WI38 (cell line): ENCODE measurements around the gene SLC1A1.
"Not testable (repeated sequence)": the region's sequence is repeated elsewhere in the genome, so short reads cannot be mapped to it uniquely, and the experiment has no call there.

Experiments
- H3K4me3 ChIP-seq: 2 replicates; pipeline ENCODE4 v1.5.1; 2011; ENCODE audit warnings: low read depth, mild to moderate bottlenecking, control low read depth, low read length
- TF ChIP-seq, protein P1 (sequence below): IDR thresholded peaks from 2 replicates; pipeline ENCODE4 v1.5.1; 2012; ENCODE audit warnings: low read depth, mild to moderate bottlenecking, control low read depth, low read length

The SLC1A1 gene

DNA sequence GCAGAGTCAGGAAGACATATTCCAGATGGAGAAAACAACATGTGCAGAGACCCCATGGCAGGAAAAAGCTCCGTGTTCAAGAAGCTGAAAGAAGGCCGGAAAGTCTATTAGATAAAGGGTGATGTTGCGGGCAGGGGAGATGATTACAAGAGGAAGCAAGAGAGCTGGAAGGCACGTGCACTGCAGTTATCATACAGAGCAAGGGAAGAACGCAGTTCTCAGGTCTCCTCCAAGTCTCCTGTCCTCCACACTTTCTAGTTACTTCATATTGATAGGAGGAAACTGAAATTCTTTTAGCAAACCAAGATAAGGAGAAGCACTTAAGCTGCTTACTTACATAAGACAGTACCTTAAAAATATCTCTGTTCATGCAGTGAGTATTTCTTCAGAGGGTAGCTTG is 113.6 kb downstream of the SLC1A1 start:
- no peak overlapping the region for H3K4me3 ChIP-seq
- TF ChIP-seq, protein P1, sequence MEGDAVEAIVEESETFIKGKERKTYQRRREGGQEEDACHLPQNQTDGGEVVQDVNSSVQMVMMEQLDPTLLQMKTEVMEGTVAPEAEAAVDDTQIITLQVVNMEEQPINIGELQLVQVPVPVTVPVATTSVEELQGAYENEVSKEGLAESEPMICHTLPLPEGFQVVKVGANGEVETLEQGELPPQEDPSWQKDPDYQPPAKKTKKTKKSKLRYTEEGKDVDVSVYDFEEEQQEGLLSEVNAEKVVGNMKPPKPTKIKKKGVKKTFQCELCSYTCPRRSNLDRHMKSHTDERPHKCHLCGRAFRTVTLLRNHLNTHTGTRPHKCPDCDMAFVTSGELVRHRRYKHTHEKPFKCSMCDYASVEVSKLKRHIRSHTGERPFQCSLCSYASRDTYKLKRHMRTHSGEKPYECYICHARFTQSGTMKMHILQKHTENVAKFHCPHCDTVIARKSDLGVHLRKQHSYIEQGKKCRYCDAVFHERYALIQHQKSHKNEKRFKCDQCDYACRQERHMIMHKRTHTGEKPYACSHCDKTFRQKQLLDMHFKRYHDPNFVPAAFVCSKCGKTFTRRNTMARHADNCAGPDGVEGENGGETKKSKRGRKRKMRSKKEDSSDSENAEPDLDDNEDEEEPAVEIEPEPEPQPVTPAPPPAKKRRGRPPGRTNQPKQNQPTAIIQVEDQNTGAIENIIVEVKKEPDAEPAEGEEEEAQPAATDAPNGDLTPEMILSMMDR, result no peak

DNA sequence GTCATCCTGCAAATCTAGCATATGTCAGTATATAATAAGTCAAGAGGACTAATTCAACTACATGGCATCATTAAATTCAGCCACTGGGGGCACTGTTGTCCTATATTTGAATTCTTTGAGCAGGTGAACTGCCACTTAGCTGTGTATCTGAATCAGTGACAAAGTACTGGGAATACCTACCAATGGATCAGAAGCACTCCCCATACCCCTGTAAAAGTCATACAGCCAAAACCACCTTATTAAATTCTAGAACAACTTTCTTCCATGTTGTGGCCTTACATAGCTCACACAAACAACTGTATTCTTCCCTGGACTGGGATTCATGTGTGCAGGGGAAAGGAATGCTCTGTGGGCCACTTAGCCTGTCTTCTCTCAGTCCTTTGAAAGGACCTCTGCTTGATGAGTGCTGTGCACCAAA is 114.4 kb downstream of the SLC1A1 start:
- TF ChIP-seq, protein P1, result no peak
- H3K4me3 ChIP-seq, result no peak overlapping the region

DNA sequence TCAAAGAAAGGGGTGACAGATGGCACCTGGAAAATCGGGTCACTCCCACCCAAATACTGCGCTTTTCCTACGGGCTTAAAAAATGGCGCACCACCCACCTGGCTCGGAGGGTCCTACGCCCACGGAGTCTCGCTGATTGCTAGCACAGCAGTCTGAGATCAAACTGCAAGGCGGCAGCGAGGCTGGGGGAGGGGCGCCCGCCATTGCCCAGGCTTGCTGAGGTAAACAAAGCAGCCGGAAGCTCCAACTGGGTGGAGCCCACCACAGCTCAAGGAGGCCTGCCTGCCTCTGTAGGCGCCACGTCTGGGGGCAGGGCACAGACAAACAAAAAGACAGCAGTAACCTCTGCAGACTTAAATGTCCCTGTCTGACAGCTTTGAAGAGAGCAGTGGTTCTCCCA is 115.8 kb downstream of the SLC1A1 start:
- not testable (repeated sequence) for H3K4me3 ChIP-seq

DNA sequence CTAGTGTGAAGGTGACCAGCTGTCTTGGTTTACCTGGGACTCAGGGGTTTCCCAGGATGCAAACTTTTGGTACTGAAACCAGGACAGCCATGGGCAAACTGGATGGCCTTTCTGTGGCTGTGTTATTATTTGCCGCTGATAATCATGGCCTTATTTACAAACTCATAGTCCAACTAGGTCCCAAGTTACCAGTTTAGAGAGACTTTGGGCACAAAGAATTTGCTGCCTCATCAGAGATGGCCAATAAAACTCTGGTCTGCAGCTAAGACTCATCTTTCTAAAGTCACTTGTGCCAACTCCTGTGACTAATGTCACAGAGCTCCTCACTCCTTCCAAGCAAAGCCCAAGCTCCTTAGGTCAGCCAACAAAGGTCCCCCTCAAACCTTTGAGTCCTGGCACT is 124.4 kb downstream of the SLC1A1 start:
- H3K4me3 ChIP-seq, result no peak overlapping the region
- TF ChIP-seq, protein P1, result no peak

DNA sequence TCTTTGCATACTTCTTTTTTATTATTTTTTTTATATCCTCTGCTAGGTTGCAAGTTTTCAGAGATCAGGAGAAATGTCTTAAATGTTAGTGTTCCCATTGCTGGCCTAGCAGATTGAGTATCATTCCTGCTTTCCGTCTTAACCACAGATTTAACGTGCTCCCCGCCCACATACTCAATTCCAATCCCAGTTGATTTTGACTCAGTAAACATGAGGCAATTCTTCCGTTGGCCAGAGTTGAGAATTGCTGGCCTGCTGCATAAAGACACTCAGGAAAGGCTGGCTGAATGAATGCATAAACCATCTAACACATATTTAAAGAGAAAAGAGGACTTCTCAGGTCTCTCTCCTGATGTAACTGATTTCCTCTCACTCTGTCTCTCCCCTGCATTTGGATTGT is 125.0 kb downstream of the SLC1A1 start:
- TF ChIP-seq, protein P1, result no peak
- no peak overlapping the region for H3K4me3 ChIP-seq

DNA sequence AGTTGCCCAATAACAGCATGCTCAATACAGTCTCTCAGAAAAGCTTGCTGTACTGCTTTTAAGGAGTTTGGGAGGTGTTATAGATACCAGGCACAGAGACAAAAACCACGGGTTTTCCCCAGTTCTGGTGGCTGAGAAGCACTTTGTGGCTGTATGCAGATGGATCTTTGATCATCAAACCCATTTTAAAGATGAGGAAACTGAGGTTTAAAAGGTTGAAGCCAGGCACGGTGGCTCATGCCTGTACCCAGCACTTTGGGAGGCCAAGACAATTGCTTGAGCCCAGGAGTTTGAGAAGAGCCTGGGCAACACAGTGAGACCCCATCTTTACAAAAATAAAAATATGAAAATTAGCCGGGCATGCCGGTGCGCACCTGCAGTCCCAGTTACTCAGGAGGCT is 125.5 kb downstream of the SLC1A1 start:
- TF ChIP-seq, protein P1, result no peak
- H3K4me3 ChIP-seq, result no peak overlapping the region

DNA sequence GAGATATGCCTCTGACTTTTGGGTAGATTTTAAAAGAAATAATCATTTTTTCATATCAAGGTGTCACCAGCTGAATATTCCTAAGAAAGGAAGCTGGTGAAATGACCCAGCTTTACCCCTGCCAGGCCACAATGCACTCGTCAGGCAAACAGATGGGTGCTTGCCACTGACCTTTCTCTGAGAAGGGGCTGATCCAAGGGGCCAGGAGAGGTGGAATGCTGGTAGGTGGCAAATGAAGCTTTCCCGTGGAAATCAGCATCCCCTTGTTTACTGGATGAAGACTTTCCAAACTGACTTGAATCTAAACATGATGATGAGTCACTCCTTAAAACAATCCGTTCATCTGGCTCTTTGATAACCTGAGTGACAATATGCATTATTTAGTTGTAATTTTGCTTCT is 127.5 kb downstream of the SLC1A1 start:
- H3K4me3 ChIP-seq, result no peak overlapping the region
- TF ChIP-seq, protein P1, result no peak

DNA sequence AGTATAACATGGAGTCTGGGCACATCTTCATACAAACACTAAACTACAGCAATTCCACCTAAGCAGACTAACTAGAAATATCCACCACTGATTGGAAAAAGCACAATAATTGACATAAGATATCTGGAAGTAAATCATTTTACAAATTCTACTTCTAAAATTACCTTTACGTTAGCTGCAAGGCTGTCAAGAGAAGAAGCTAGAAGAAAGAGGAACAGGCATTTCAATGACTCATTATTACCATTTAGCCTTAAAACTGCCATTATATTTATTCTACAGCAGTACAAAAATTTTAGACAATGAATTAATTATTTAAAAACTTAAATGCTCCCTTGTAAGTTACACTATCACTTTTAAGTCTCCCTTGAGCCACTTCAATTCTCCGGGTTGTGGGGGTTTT is 128.4 kb downstream of the SLC1A1 start:
- no peak overlapping the region for H3K4me3 ChIP-seq
- TF ChIP-seq, protein P1, result no peak
